ENCODE results near the gene KRT15. TPM values are rescaled to one million over a fixed set of nuclear protein-coding genes. Genes with fewer than 3 reads are reported as not detected.

KRT15 gene
- total and polyA plus RNA-seq, 3 experiments from 2014 or later = not detected

- POLR2A ChIA-PET = no interaction called here
- Mint-ChIP-seq H3K36me3 (peaks cover 0 to 1% (median 0%) of the 10 kb centered on the region in 3 donors), H3K4me3 (no peak overlapping the region), H3K9me3 (no peaks in the 10 kb centered on the region), H3K27ac (no peak overlapping the region), H3K4me1 (no peaks in the 10 kb centered on the region), H3K27me3 (peaks cover 3 to 7% of the 10 kb centered on the region in 2 donors)
- CTCF ChIA-PET = interaction anchor here (2.1 kb wide), 1 partner anchor 37 kb away, joined by 5 read pairs; no protein-coding TSS in a partner anchor
- Histone ChIP-seq H3K9me3 (ENCODE audit: low read length) (no peaks in the 10 kb centered on the region), H3K27me3 (ENCODE audit: insufficient read depth, low read length, poor library complexity, severe bottlenecking) (no peaks in the 10 kb centered on the region), H3K4me1 (ENCODE audit: insufficient read depth, low read length) (no peaks in the 10 kb centered on the region), H3K4me3 (ENCODE audit: low read length) (no peak overlapping the region), H3K36me3 (ENCODE audit: insufficient read depth, low read length) (no peaks in the 10 kb centered on the region), H3K27ac (ENCODE audit: low read depth, low read length) (no peak overlapping the region)
- no peak for DNase-seq
Measured at GRCh38 chr17:41511716-41512115, 7.0 kb downstream of the KRT15 start.

DNA sequence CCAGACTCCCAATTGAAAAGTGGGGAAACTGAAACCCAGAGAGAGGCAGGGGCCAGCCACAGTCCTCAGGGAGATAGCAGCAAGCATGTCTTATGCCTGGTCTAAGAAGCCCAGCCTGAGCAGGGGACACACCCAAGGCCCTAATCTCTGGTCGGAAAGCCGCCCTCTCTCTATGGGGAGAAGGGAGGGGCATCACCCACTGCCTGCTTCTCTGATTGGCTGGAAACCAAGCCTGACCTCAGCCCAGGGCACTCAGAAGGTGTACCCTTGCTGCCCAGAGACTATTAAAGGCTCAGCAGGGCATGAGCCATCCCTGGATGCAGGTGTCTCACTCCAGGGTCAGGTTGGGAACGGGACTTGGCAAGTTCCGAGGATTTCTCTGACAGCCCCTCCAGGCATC lies 7.6 kb downstream of the KRT15 start:
- no peaks in the 10 kb centered on the region for H3K9me3 ChIP-seq (ENCODE audit: low read length)
- H3K27ac ChIP-seq (ENCODE audit: low read depth, low read length) = no peak overlapping the region
- no peak overlapping the region for H3K4me3 ChIP-seq (ENCODE audit: low read length)
- Mint-ChIP-seq H3K27me3 (peaks cover 3 to 4% of the 10 kb centered on the region in 2 donors), H3K27ac (no peak overlapping the region), H3K4me3 (no peak overlapping the region), H3K36me3 (peaks cover 0 to 1% (median 0%) of the 10 kb centered on the region in 3 donors), H3K9me3 (no peaks in the 10 kb centered on the region), H3K4me1 (no peaks in the 10 kb centered on the region)
- no peaks in the 10 kb centered on the region for H3K36me3 ChIP-seq (ENCODE audit: insufficient read depth, low read length)
- H3K27me3 ChIP-seq (ENCODE audit: insufficient read depth, low read length, poor library complexity, severe bottlenecking) = no peaks in the 10 kb centered on the region
- CTCF ChIA-PET = no interaction called here
- POLR2A ChIA-PET = no interaction called here
- no peaks in the 10 kb centered on the region for H3K4me1 ChIP-seq (ENCODE audit: insufficient read depth, low read length)
- DNase-seq = no peak

DNA sequence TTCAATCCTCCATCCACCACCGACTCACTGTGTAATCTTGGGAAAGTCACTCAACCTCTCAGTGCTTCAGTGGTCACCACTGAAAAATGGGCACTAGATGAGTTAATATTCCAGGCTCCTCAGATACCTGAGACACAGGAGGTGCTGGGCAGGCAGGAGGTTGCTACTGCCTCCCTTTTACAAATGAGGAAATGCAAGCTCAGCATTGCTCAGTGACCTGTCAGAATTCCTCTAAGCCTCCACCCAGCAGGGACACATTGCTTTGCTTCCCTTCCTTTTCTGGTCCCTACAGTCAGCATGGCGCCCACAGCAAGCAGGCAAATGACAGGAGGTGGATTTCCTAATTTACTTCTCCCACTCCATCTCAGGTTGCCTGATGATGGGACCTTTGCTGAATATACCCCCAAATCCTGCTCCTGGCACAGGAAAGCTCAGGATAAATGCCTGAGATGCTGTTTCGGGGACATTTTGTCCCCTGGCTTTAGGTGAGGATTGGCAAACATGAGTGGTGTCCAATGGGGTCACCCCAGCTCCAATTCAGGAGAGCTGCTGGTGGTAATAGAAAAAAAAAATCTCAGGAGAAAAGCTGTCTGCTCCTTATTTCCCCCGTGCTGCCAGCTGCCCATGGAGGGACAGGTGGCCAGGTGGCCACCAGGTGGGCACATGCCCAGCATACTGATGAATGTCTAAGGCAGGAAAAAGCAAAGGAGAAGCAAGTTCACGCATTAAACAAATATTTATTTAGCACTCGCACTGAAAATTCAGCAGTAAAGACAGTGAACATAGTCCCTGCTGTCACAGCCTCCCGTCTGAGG lies 8.2 kb downstream of the KRT15 start:
- Mint-ChIP-seq H3K9me3 (no peaks in the 10 kb centered on the region), H3K36me3 (peaks cover 0 to 1% (median 0%) of the 10 kb centered on the region in 3 donors), H3K4me3 (peak overlapping the region in 1 of 7 donors; percentile 70), H3K27me3 (peaks cover 3% of the 10 kb centered on the region in 2 donors), H3K4me1 (no peaks in the 10 kb centered on the region), H3K27ac (peak overlapping the region in 3 of 8 donors; percentile 17 to 77 (median 61))
- H3K4me3 ChIP-seq (ENCODE audit: low read length) = no peak overlapping the region
- no peak overlapping the region for H3K27ac ChIP-seq (ENCODE audit: low read depth, low read length)
- CTCF ChIA-PET = no interaction called here
- DNase-seq = no peak
- H3K36me3 ChIP-seq (ENCODE audit: insufficient read depth, low read length) = no peaks in the 10 kb centered on the region
- POLR2A ChIA-PET = no interaction called here
- no peaks in the 10 kb centered on the region for H3K9me3 ChIP-seq (ENCODE audit: low read length)
- no peaks in the 10 kb centered on the region for H3K27me3 ChIP-seq (ENCODE audit: insufficient read depth, low read length, poor library complexity, severe bottlenecking)
- H3K4me1 ChIP-seq (ENCODE audit: insufficient read depth, low read length) = no peaks in the 10 kb centered on the region

DNA sequence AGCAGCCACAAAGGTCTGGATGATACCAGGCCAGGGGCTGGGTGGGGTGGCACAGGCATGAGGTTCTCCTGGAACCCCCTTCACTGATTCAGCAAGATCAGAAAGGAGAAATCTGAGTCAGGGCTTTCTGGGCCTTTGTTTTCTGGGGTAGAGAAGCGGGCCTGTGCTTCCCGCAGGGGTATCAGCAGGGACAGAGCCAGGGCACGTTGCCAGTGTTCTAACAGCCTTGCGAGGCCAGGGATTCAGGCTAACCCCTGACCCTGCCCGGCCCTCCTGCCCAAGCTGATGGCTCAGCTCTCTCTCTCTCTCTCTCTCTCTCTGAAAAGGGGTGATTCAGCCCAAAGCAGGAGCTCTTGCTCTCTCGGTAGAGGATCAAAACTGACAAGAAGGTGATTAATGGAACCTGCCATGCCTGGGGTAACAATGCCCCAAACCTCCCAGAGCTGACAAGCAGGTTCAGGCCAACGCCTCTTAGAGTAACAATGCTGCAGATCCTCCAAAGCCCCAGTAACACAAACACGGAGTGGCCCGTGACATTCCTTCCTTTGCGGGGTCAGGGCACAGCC lies 11.3 kb downstream of the KRT15 start:
- Mint-ChIP-seq H3K27me3 (peaks cover 2 to 6% of the 10 kb centered on the region in 2 donors), H3K9me3 (no peaks in the 10 kb centered on the region), H3K4me1 (no peaks in the 10 kb centered on the region), H3K27ac (peak overlapping the region in 1 of 8 donors; percentile 47), H3K4me3 (no peak overlapping the region), H3K36me3 (no peaks in the 10 kb centered on the region)
- Histone ChIP-seq H3K27ac (ENCODE audit: low read depth, low read length) (no peak overlapping the region), H3K27me3 (ENCODE audit: insufficient read depth, low read length, poor library complexity, severe bottlenecking) (no peaks in the 10 kb centered on the region), H3K4me1 (ENCODE audit: insufficient read depth, low read length) (no peaks in the 10 kb centered on the region), H3K4me3 (ENCODE audit: low read length) (no peak overlapping the region), H3K9me3 (ENCODE audit: low read length) (no peaks in the 10 kb centered on the region), H3K36me3 (ENCODE audit: insufficient read depth, low read length) (no peaks in the 10 kb centered on the region)
- POLR2A ChIA-PET = no interaction called here
- CTCF ChIA-PET = no interaction called here
- DNase-seq = no peak

DNA sequence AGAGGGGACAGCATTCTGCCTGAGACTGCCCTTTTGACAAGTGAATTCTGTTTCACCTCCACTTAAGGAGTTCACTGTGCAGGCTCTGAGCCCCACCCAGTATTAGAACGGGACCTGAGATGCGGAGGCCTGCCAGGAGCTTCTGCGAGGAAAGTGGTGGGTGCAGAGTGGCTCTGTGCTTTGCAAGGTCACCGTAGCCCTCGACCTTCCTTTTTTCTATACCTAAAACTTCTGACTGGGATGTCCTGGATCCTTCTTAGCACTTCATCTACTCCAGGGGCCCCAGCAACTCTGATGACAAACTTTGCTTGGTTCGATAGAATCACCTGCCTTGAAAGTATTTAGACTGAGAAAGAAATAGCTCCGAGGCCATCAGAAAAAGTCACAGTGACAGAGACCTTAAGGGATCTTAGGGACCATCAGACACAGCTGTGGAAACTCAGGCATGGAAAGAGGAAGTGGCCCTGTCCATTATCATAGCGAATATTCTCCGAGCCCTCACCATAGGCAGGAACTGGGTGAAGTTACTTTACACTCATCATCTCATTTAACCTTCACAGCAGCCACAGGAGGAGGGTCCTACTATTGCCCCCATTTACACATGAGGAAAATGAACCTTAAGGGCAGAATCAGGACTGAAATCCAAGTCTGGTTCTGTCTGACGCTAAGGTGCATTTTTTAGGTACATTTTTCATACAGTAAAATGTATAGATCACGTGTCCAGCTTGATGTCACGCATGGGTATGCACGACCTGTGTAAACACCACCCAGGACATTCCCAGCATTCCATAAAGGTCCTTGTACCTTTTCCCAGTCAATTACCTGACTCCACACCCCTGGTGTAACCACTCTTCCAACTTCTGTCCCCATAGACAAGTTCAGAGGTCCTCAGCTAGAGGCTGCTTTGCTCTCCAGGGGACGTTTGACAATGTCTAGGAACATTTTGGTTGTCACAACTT lies 12.6 kb downstream of the KRT15 start:
- no peak overlapping the region for H3K4me3 Mint-ChIP-seq
- H3K4me1 ChIP-seq (ENCODE audit: insufficient read depth, low read length) = no peaks in the 10 kb centered on the region
- H3K27me3 ChIP-seq (ENCODE audit: insufficient read depth, low read length, poor library complexity, severe bottlenecking) = no peaks in the 10 kb centered on the region
- H3K27ac ChIP-seq (ENCODE audit: low read depth, low read length) = no peak overlapping the region
- peaks cover 2 to 11% of the 10 kb centered on the region in 2 donors for H3K27me3 Mint-ChIP-seq
- DNase-seq = no peak
- ChIA-PET CTCF (no interaction called here), POLR2A (no interaction called here)
- H3K4me3 ChIP-seq (ENCODE audit: low read length) = no peak overlapping the region
- no peaks in the 10 kb centered on the region for H3K36me3 ChIP-seq (ENCODE audit: insufficient read depth, low read length)
- H3K9me3 Mint-ChIP-seq = no peaks in the 10 kb centered on the region
- no peaks in the 10 kb centered on the region for H3K9me3 ChIP-seq (ENCODE audit: low read length)
- H3K27ac Mint-ChIP-seq = no peak overlapping the region
- H3K36me3 Mint-ChIP-seq = no peaks in the 10 kb centered on the region
- H3K4me1 Mint-ChIP-seq = no peaks in the 10 kb centered on the region

GRCh38 chr17:41505007-41505808 lies 13.5 kb downstream of the KRT15 start, which contains the start of gene KRT13:
Gene KRT13, minus strand, starts transcription at chr17:41505612. Its CDS starts 62 bp downstream, at chr17:41505550.
- Mint-ChIP-seq H3K4me3 (no peak within 1 kb of the TSS), H3K27ac (peak within 1 kb of the TSS in 1 of 8 donors; percentile 20), H3K27me3 (peaks cover 5 to 12% of the 10 kb centered on the region in 2 donors), H3K36me3 (no peaks in the 10 kb centered on the region), H3K9me3 (no peaks in the 10 kb centered on the region), H3K4me1 (no peaks in the 10 kb centered on the region)
- no peak within 1 kb of the TSS for H3K4me3 ChIP-seq (ENCODE audit: low read length)
- ChIA-PET POLR2A (no interaction called here), CTCF (no interaction called here)
- no peak within 1 kb of the TSS for H3K27ac ChIP-seq (ENCODE audit: low read depth, low read length)
- no peaks in the 10 kb centered on the region for H3K36me3 ChIP-seq (ENCODE audit: insufficient read depth, low read length)
- H3K9me3 ChIP-seq (ENCODE audit: low read length) = no peaks in the 10 kb centered on the region
- no peaks in the 10 kb centered on the region for H3K27me3 ChIP-seq (ENCODE audit: insufficient read depth, low read length, poor library complexity, severe bottlenecking)
- H3K4me1 ChIP-seq (ENCODE audit: insufficient read depth, low read length) = no peaks in the 10 kb centered on the region
- no peak for DNase-seq

DNA sequence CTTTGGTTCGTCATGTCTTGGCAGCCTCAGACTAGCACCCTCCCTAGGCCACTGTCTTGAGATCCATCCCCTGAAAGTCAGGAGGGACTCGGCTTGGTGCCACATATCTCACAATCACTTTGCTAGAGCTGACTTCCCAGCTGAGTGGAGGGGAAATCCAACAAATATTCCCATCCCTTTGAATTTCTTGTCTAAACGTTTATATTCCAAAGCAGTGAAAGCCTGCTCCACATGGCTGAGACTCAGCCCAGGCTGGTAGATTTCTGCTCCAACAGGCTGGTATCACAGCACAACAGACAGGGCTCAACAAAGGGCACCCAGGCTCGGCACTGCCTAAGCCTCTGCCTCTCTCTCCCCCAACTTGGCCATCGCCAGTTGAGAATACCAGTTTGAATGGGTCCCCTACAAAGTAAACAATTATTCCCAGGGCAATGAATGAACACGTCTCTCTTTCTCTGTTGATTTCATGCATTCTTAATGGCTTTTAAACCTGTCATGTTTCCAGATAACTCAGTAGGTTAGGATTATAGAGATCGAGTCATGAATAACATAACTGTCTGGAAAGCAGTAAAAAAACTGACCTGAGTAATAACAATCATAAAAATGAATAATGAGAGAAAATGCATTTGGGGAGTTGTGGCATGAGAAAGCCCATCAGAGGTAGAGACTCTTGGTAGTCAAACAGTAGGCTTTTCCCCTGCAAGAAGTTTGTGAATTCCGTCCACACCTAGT lies 14.3 kb downstream of the KRT15 start:
- Mint-ChIP-seq H3K27ac (peak overlapping the region in 1 of 8 donors; percentile 20), H3K9me3 (no peaks in the 10 kb centered on the region), H3K36me3 (no peaks in the 10 kb centered on the region), H3K4me3 (no peak overlapping the region), H3K27me3 (peaks cover 11 to 20% of the 10 kb centered on the region in 2 donors), H3K4me1 (no peaks in the 10 kb centered on the region)
- no peak for DNase-seq
- Histone ChIP-seq H3K27me3 (ENCODE audit: insufficient read depth, low read length, poor library complexity, severe bottlenecking) (no peaks in the 10 kb centered on the region), H3K9me3 (ENCODE audit: low read length) (no peaks in the 10 kb centered on the region), H3K36me3 (ENCODE audit: insufficient read depth, low read length) (no peaks in the 10 kb centered on the region), H3K4me1 (ENCODE audit: insufficient read depth, low read length) (no peaks in the 10 kb centered on the region), H3K4me3 (ENCODE audit: low read length) (no peak overlapping the region), H3K27ac (ENCODE audit: low read depth, low read length) (no peak overlapping the region)
- CTCF ChIA-PET = no interaction called here
- POLR2A ChIA-PET = no interaction called here
